Measurements from ENCODE around the gene ADRB2.

The ADRB2 gene

DNA sequence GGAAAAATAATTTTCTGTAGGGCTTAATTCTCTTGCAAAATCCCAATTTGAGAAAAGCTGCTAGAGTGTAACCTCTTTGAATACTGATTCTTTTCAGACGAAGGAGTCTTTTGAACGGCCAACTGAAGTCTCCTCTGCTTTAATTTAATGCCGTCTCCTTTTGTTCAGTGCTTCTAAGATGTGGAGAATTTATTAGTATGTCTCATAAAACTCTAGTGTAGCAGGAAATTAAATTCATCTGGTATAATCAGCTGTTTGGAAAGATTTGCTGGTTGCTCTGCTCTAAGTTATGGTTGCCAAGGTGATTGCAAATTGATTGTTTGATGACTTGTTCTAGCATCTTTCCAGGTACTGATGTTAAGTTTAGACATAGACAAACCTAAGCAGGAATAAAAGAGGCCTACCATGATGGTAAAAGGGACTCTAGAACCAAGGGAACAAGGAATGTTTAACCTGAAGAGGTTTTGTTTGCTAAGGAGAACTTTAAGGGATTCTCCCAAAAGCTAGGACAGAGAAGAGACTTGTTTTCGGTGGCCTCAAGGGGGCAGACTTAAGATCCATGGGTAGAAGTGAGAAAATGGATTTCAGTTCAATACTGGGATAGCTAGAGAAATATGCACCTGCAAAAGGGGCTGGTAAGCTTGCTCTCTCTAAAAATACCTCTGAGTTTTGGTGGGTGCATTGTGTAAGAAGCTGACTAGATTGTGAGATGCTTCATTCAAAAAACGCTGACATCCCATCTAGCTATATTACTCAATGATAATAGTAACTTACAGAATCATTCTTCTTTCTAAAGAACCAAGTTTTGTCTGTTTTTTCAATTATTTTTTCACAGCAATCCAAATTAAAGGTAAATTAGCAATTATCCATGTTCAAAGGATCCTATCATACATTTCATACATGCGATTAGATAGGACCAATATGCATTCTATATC lies 5.7 kb upstream of the ADRB2 start:
- TF ChIP-seq, protein P1, sequence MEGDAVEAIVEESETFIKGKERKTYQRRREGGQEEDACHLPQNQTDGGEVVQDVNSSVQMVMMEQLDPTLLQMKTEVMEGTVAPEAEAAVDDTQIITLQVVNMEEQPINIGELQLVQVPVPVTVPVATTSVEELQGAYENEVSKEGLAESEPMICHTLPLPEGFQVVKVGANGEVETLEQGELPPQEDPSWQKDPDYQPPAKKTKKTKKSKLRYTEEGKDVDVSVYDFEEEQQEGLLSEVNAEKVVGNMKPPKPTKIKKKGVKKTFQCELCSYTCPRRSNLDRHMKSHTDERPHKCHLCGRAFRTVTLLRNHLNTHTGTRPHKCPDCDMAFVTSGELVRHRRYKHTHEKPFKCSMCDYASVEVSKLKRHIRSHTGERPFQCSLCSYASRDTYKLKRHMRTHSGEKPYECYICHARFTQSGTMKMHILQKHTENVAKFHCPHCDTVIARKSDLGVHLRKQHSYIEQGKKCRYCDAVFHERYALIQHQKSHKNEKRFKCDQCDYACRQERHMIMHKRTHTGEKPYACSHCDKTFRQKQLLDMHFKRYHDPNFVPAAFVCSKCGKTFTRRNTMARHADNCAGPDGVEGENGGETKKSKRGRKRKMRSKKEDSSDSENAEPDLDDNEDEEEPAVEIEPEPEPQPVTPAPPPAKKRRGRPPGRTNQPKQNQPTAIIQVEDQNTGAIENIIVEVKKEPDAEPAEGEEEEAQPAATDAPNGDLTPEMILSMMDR (conservative IDR thresholded peaks at IDR 0.05; ENCODE audit: control insufficient read depth, insufficient read depth, low read depth, low read length), result peak; percentile 77
- peak; percentile 56 for DNase-seq (ENCODE audit: low read depth)
- no peak overlapping the region for H3K4me3 ChIP-seq (ENCODE audit: control insufficient read depth, low read depth, low read length)

DNA sequence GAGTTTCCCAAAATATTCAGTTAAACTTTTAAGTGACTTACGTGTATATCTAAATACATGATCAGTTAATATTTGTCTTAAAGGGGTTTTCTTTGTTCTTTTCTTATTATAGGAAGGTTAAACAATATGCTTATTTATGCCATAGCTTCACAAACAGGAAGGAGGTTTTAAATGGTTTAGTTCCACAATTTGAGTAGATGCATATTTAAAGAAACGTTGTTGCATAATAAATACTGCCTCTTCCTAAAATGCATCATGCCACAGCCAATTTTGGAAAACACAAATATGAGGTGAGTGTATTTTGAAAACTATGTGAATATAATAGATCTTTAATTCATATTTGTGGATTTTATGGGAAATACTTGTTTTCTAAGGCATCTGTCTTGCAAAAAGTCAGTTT lies 2.5 kb upstream of the ADRB2 start:
- TF ChIP-seq, protein P1 (conservative IDR thresholded peaks at IDR 0.05; ENCODE audit: control insufficient read depth, insufficient read depth, low read depth, low read length), result no peak
- H3K4me3 ChIP-seq (ENCODE audit: control insufficient read depth, low read depth, low read length), result no peak overlapping the region
- no peak for DNase-seq (ENCODE audit: low read depth)

DNA sequence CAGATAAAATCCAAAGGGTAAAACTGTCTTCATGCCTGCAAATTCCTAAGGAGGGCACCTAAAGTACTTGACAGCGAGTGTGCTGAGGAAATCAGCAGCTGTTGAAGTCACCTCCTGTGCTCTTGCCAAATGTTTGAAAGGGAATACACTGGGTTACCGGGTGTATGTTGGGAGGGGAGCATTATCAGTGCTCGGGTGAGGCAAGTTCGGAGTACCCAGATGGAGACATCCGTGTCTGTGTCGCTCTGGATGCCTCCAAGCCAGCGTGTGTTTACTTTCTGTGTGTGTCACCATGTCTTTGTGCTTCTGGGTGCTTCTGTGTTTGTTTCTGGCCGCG lies 727 bp upstream of the ADRB2 start:
- H3K4me3 ChIP-seq (ENCODE audit: control insufficient read depth, low read depth, low read length), result peak overlapping the region; percentile 61
- TF ChIP-seq, protein P1 (conservative IDR thresholded peaks at IDR 0.05; ENCODE audit: control insufficient read depth, insufficient read depth, low read depth, low read length), result no peak
- peak; percentile 17 for DNase-seq (ENCODE audit: low read depth)

DNA sequence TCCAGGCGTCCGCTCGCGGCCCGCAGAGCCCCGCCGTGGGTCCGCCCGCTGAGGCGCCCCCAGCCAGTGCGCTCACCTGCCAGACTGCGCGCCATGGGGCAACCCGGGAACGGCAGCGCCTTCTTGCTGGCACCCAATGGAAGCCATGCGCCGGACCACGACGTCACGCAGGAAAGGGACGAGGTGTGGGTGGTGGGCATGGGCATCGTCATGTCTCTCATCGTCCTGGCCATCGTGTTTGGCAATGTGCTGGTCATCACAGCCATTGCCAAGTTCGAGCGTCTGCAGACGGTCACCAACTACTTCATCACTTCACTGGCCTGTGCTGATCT lies 294 bp downstream of the ADRB2 start:
- DNase-seq (ENCODE audit: low read depth), result no peak
- TF ChIP-seq, protein P1 (conservative IDR thresholded peaks at IDR 0.05; ENCODE audit: control insufficient read depth, insufficient read depth, low read depth, low read length), result no peak
- peak overlapping the region; percentile 61 for H3K4me3 ChIP-seq (ENCODE audit: control insufficient read depth, low read depth, low read length)

DNA sequence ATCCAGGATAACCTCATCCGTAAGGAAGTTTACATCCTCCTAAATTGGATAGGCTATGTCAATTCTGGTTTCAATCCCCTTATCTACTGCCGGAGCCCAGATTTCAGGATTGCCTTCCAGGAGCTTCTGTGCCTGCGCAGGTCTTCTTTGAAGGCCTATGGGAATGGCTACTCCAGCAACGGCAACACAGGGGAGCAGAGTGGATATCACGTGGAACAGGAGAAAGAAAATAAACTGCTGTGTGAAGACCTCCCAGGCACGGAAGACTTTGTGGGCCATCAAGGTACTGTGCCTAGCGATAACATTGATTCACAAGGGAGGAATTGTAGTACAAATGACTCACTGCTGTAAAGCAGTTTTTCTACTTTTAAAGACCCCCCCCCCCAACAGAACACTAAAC lies 1.3 kb downstream of the ADRB2 start:
- no peak for DNase-seq (ENCODE audit: low read depth)
- H3K4me3 ChIP-seq (ENCODE audit: control insufficient read depth, low read depth, low read length), result no peak overlapping the region
- TF ChIP-seq, protein P1 (conservative IDR thresholded peaks at IDR 0.05; ENCODE audit: control insufficient read depth, insufficient read depth, low read depth, low read length), result no peak

DNA sequence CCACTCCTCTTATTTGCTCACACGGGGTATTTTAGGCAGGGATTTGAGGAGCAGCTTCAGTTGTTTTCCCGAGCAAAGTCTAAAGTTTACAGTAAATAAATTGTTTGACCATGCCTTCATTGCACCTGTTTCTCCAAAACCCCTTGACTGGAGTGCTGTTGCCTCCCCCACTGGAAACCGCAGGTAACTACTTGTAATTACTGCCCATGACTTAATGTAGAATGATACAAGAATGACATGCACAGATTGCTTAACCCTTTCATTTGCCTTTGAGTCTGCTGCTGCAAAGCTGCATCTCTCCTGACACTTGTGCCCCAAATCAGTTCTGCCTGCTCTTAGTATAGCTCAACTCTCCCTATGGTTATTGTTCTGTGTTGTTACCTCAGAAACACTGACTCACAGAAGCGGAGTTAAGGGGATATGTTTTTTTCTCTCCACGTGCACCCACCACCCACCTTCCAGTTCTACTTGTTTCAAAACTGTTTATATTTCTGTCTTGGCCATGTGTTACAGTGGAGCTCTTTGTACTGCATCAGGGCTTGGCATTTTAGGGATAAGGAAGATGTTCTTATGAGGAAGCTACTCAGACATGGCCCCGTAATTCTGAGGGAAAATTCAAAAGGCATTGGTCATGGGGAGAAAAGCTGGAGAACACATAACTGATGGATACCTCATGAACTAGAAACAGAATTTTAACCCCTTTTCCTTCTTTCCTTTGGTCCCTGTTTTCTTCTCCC lies 2.3 kb downstream of the ADRB2 start:
- no peak overlapping the region for H3K4me3 ChIP-seq (ENCODE audit: control insufficient read depth, low read depth, low read length)
- no peak for DNase-seq (ENCODE audit: low read depth)
- TF ChIP-seq, protein P1 (conservative IDR thresholded peaks at IDR 0.05; ENCODE audit: control insufficient read depth, insufficient read depth, low read depth, low read length), result no peak

Data from fibroblast of mammary gland (primary cell).